ENCODE measurements around the gene PCDHB1. TPM values are rescaled to one million over a fixed set of nuclear protein-coding genes. Genes with fewer than 3 reads are reported as not detected.
"Not testable (repeated sequence)": the region's sequence is repeated elsewhere in the genome, so short reads cannot be mapped to it uniquely, and the experiment has no call there.

The PCDHB1 gene
- total and polyA plus RNA-seq, 2 donors (not counting 3 experiments of a cell fraction or from before 2014, with no cell fraction given), result not detected

DNA sequence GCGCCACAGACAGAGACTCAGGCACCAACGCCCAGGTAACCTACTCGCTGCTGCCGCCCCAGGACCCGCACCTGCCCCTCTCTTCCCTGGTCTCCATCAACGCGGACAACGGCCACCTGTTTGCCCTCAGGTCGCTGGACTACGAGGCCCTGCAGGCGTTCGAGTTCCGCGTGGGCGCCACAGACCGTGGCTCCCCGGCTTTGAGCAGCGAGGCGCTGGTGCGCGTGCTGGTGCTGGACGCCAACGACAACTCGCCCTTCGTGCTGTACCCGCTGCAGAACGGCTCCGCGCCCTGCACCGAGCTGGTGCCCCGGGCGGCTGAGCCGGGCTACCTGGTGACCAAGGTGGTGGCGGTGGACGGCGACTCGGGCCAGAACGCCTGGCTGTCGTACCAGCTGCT is 50.9 kb downstream of the PCDHB1 start:
- H3K9me3 ChIP-seq (replicated peaks; ENCODE audit: control insufficient read depth, insufficient read depth, low read length); H3K4me2 ChIP-seq (ENCODE audit: insufficient read depth, low read length); H3K9ac ChIP-seq (replicated peaks; ENCODE audit: extremely low read depth, insufficient read depth, low read length); POLR2A ChIA-PET; H4K20me1 ChIP-seq (replicated peaks; ENCODE audit: control insufficient read depth, extremely low read depth, insufficient read depth, low read length); CTCF ChIA-PET; intact Hi-C loops (cut with micrococcal nuclease); H3K36me3 ChIP-seq (ENCODE audit: control insufficient read depth in 2 of 2, extremely low read depth in 1 of 2, insufficient read depth in 2 of 2, low read length in 2 of 2); H3K4me3 ChIP-seq (replicated peaks in 1 of 3; ENCODE audit: insufficient read depth in 1 of 3, low read depth in 1 of 3, low read length in 3 of 3); H3K27ac ChIP-seq (ENCODE audit: insufficient read depth, low read depth, low read length); H2AFZ ChIP-seq (ENCODE audit: low read depth, low read length); BruUV-seq (replicated peaks); H3K9me1 ChIP-seq (replicated peaks; ENCODE audit: control insufficient read depth, extremely low read depth, insufficient read depth, low read length); H3K4me1 ChIP-seq (ENCODE audit: control insufficient read depth, extremely low read depth, insufficient read depth, low read length); H3K27me3 ChIP-seq (ENCODE audit: control insufficient read depth in 2 of 2, insufficient read depth in 2 of 2, low read length in 2 of 2); dilution Hi-C loops (cut with MboI; ENCODE audit: extremely low pct_ligation_motif_present, low sequenced_read_pairs); H3K79me2 ChIP-seq (ENCODE audit: control insufficient read depth, insufficient read depth, low read length); FAIRE-seq; DNase-seq (ENCODE audit: low read depth, low spot score): not testable (repeated sequence)

DNA sequence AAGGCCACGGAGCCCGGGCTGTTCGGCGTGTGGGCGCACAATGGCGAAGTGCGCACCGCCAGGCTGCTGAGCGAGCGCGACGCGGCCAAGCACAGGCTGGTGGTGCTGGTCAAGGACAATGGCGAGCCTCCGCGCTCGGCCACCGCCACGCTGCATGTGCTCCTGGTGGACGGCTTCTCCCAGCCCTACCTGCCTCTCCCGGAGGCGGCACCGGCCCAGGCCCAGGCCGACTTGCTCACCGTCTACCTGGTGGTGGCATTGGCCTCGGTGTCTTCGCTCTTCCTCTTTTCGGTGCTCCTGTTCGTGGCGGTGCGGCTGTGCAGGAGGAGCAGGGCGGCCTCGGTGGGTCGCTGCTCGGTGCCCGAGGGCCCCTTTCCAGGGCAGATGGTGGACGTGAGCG is 51.3 kb downstream of the PCDHB1 start:
- H4K20me1 ChIP-seq (replicated peaks; ENCODE audit: control insufficient read depth, extremely low read depth, insufficient read depth, low read length); H3K36me3 ChIP-seq (ENCODE audit: control insufficient read depth in 2 of 2, extremely low read depth in 1 of 2, insufficient read depth in 2 of 2, low read length in 2 of 2); H3K4me3 ChIP-seq (replicated peaks in 1 of 3; ENCODE audit: insufficient read depth in 1 of 3, low read depth in 1 of 3, low read length in 3 of 3); DNase-seq (ENCODE audit: low read depth, low spot score); BruUV-seq (replicated peaks); H3K27me3 ChIP-seq (ENCODE audit: control insufficient read depth in 2 of 2, insufficient read depth in 2 of 2, low read length in 2 of 2); H3K79me2 ChIP-seq (ENCODE audit: control insufficient read depth, insufficient read depth, low read length); H3K4me2 ChIP-seq (ENCODE audit: insufficient read depth, low read length); dilution Hi-C loops (cut with MboI; ENCODE audit: extremely low pct_ligation_motif_present, low sequenced_read_pairs); H3K9me1 ChIP-seq (replicated peaks; ENCODE audit: control insufficient read depth, extremely low read depth, insufficient read depth, low read length); H3K9ac ChIP-seq (replicated peaks; ENCODE audit: extremely low read depth, insufficient read depth, low read length); H3K9me3 ChIP-seq (replicated peaks; ENCODE audit: control insufficient read depth, insufficient read depth, low read length); CTCF ChIA-PET; intact Hi-C loops (cut with micrococcal nuclease); POLR2A ChIA-PET; H3K27ac ChIP-seq (ENCODE audit: insufficient read depth, low read depth, low read length); H2AFZ ChIP-seq (ENCODE audit: low read depth, low read length); H3K4me1 ChIP-seq (ENCODE audit: control insufficient read depth, extremely low read depth, insufficient read depth, low read length); FAIRE-seq: not testable (repeated sequence)

DNA sequence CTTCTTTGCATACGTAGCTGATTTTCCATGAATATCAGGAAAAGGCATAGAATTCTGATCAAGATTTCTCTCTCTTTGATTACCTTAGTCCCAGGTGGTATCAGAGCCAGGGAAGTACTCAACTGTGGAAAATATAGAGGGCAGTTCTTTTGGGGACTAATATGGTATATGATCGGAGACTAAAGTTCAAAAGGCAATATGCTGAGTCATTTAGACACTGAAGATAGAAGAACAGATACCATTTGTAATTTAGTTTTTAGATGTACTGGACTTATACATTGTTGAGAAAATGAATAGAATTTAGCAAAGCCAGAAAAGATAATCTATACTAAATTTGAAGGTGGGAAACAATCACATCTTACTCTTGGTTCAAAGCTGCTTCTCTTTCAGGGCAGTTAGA is 54.2 kb downstream of the PCDHB1 start:
- POLR2A ChIA-PET, result no interaction called here
- DNase-seq (ENCODE audit: low read depth, low spot score), result no peak
- Histone ChIP-seq H3K27me3 (ENCODE audit: control insufficient read depth in 2 of 2, insufficient read depth in 2 of 2, low read length in 2 of 2) (no peaks in the 10 kb centered on the region), H2AFZ (ENCODE audit: low read depth, low read length) (no peak overlapping the region), H3K9ac (replicated peaks; ENCODE audit: extremely low read depth, insufficient read depth, low read length) (no peak overlapping the region), H3K79me2 (ENCODE audit: control insufficient read depth, insufficient read depth, low read length) (no peaks in the 10 kb centered on the region), H3K9me1 (replicated peaks; ENCODE audit: control insufficient read depth, extremely low read depth, insufficient read depth, low read length) (no peaks in the 10 kb centered on the region), H4K20me1 (replicated peaks; ENCODE audit: control insufficient read depth, extremely low read depth, insufficient read depth, low read length) (no peaks in the 10 kb centered on the region), H3K4me1 (ENCODE audit: control insufficient read depth, extremely low read depth, insufficient read depth, low read length) (no peaks in the 10 kb centered on the region), H3K4me2 (ENCODE audit: insufficient read depth, low read length) (no peak overlapping the region), H3K4me3 (replicated peaks in 1 of 3; ENCODE audit: insufficient read depth in 1 of 3, low read depth in 1 of 3, low read length in 3 of 3) (no peak overlapping the region), H3K9me3 (replicated peaks; ENCODE audit: control insufficient read depth, insufficient read depth, low read length) (no peaks in the 10 kb centered on the region), H3K27ac (ENCODE audit: insufficient read depth, low read depth, low read length) (no peak overlapping the region), H3K36me3 (ENCODE audit: control insufficient read depth in 2 of 2, extremely low read depth in 1 of 2, insufficient read depth in 2 of 2, low read length in 2 of 2) (no peaks in the 10 kb centered on the region)
- TF ChIP-seq JUN (IDR thresholded peaks at IDR 0.05; ENCODE audit: borderline replicate concordance, insufficient read depth, insufficient read length, low read depth), result no peak
- TF ChIP-seq EZH2 (IDR thresholded peaks at IDR 0.05; ENCODE audit: borderline replicate concordance, low read depth, low read length, severe bottlenecking), result no peak
- TF ChIP-seq FOS (IDR thresholded peaks at IDR 0.05; ENCODE audit: borderline replicate concordance, insufficient read depth, low read length), result no peak
- no peak for TF ChIP-seq MYC (IDR thresholded peaks at IDR 0.05; ENCODE audit: low read depth, low read length)
- no peak for TF ChIP-seq POLR2AphosphoS5 (IDR thresholded peaks at IDR 0.05; ENCODE audit: insufficient read depth, low read depth, low read length)
- TF ChIP-seq, protein P1, sequence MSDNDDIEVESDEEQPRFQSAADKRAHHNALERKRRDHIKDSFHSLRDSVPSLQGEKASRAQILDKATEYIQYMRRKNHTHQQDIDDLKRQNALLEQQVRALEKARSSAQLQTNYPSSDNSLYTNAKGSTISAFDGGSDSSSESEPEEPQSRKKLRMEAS (IDR thresholded peaks at IDR 0.05; ENCODE audit: insufficient read depth, insufficient read length), result no peak
- TF ChIP-seq POLR2A (IDR thresholded peaks at IDR 0.05; ENCODE audit: low read depth, low read length), result no peak
- TF ChIP-seq, protein P2, sequence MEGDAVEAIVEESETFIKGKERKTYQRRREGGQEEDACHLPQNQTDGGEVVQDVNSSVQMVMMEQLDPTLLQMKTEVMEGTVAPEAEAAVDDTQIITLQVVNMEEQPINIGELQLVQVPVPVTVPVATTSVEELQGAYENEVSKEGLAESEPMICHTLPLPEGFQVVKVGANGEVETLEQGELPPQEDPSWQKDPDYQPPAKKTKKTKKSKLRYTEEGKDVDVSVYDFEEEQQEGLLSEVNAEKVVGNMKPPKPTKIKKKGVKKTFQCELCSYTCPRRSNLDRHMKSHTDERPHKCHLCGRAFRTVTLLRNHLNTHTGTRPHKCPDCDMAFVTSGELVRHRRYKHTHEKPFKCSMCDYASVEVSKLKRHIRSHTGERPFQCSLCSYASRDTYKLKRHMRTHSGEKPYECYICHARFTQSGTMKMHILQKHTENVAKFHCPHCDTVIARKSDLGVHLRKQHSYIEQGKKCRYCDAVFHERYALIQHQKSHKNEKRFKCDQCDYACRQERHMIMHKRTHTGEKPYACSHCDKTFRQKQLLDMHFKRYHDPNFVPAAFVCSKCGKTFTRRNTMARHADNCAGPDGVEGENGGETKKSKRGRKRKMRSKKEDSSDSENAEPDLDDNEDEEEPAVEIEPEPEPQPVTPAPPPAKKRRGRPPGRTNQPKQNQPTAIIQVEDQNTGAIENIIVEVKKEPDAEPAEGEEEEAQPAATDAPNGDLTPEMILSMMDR (IDR thresholded peaks at IDR 0.05; ENCODE audit: extremely low read depth in 1 of 2, insufficient read depth in 1 of 2, low read depth in 1 of 2, low read length in 2 of 2), result no peak
- TF ChIP-seq GATA2 (IDR thresholded peaks at IDR 0.05; ENCODE audit: insufficient read depth, insufficient read length, low read depth, low read length), result no peak
- FAIRE-seq, result no peak
- BruUV-seq (replicated peaks), result no TSS peak
- dilution Hi-C loops (cut with MboI; ENCODE audit: extremely low pct_ligation_motif_present, low sequenced_read_pairs) (no loop called here), intact Hi-C loops (cut with micrococcal nuclease) (no loop called here)
- CTCF ChIA-PET, result no interaction called here
